Caco-2 (cell line): ENCODE data around the gene PIP5KL1. TPM values are rescaled to one million over a fixed set of nuclear protein-coding genes. Genes with fewer than 3 reads are reported as not detected.

Experiments
- BruUV-seq: library from RNA; stranded (reverse); fragments of 400-500 nt; replicated peaks from 2 replicates; lab custom pipeline; 2021; lab: Mats Ljungman, UMichigan
- CTCF ChIA-PET: fragments of 300-600 bp; sonication (Branson Sonifier 250); formaldehyde crosslinking; loops from one replicate; lab custom pipeline; 2022; ENCODE audit warnings: antibody characterized with exemption; lab: Charles Lee
- POLR2A ChIA-PET: fragments of 300-600 bp; sonication (Branson Sonifier 250); formaldehyde crosslinking; loops from one replicate; lab custom pipeline; 2022; ENCODE audit warnings: antibody characterized with exemption; lab: Charles Lee
- DNase-seq, 2 experiments: peaks; one replicate each; pipeline versions ENCODE4 v3.0.0 to v3.0.0-alpha.2; 2020 to 2022
- H3K27me3 ChIP-seq: replicated peaks from 2 replicates; pipeline ENCODE4 v1.6.0; 2011; ENCODE audit warnings: low read length; ENCODE audit not compliant: control insufficient read depth, insufficient read depth
- H3K36me3 ChIP-seq: 2 replicates; pipeline ENCODE4 v1.5.1; 2011; ENCODE audit warnings: low read length; ENCODE audit not compliant: control insufficient read depth, insufficient read depth
- H3K4me1 ChIP-seq: fragments of 250-450 bp; sonication (Bioruptor Pico); 2 replicates; pipeline ENCODE4 v1.5.1; 2020; ENCODE audit warnings: mild to moderate bottlenecking
- H3K4me3 ChIP-seq: 2 replicates; pipeline ENCODE4 v1.5.1; 2011; ENCODE audit warnings: low read depth, mild to moderate bottlenecking, control low read depth, low read length
- H3K9me3 ChIP-seq: fragments of 250-450 bp; sonication (Bioruptor Pico); 2 replicates; pipeline ENCODE4 v1.5.1; 2020; ENCODE audit warnings: mild to moderate bottlenecking, moderate library complexity
- H3K27ac Mint-ChIP-seq: one replicate; pipeline ENCODE4 v1.8.0; 2022; ENCODE audit warnings: mixed read lengths; ENCODE audit not compliant: unreplicated experiment
- H3K27me3 Mint-ChIP-seq: one replicate; pipeline ENCODE4 v1.8.0; 2022; ENCODE audit warnings: mixed read lengths; ENCODE audit not compliant: insufficient read depth, unreplicated experiment
- H3K36me3 Mint-ChIP-seq: one replicate; pipeline ENCODE4 v1.8.0; 2022; ENCODE audit warnings: mild to moderate bottlenecking, mixed read lengths; ENCODE audit not compliant: insufficient read depth, unreplicated experiment
- H3K4me1 Mint-ChIP-seq: one replicate; pipeline ENCODE4 v1.8.0; 2022; ENCODE audit warnings: low read depth, mixed read lengths; ENCODE audit not compliant: unreplicated experiment
- H3K4me3 Mint-ChIP-seq: one replicate; pipeline ENCODE4 v1.8.0; 2022; ENCODE audit warnings: mild to moderate bottlenecking, moderate library complexity, mixed read lengths; ENCODE audit not compliant: unreplicated experiment
- H3K9me3 Mint-ChIP-seq: one replicate; pipeline ENCODE4 v1.8.0; 2022; ENCODE audit warnings: mixed read lengths; ENCODE audit not compliant: unreplicated experiment
- CTCF ChIP-seq, 2 experiments: fragments of 200-600 bp in 1 of 2; IDR thresholded peaks; 1 replicate in 1 of 2; 2 replicates in 1 of 2; pipeline versions ENCODE4 v1.5.1 to v1.8.0; 2011 to 2022; ENCODE audit warnings: antibody characterized with exemption in 1 of 2, control low read depth in 1 of 2, inconsistent platforms in 1 of 2, low read depth in 1 of 2, low read length in 1 of 2, mild to moderate bottlenecking in 1 of 2, moderate library complexity in 1 of 2; ENCODE audit not compliant: insufficient read depth in 1 of 2, severe bottlenecking in 1 of 2, unreplicated experiment in 1 of 2
- intact Hi-C: fragments of 100-400 bp; cut with micrococcal nuclease; formaldehyde crosslinking; loops from one replicate; pipeline ENCODE4 v1.10.0; 2022; ENCODE audit not compliant: unreplicated experiment
- total RNA-seq: library from RNA; stranded (reverse); gene quantifications from 2 replicates; pipeline ENCODE4 v1.2.3, GENCODE V29; 2022

PIP5KL1 gene
- total RNA-seq, 1 experiment from 2014 or later, result 2.3 TPM

- H3K36me3 ChIP-seq, result no peaks in the 10 kb centered on the region
Measured at GRCh38 chr9:127931092-127931881, 710 bp upstream of the PIP5KL1 start.

GRCh38 chr9:127929625-127929979 is 975 bp downstream of the PIP5KL1 start:
- DNase-seq, result no peak
- peak overlapping the region; percentile 69 for H3K4me3 Mint-ChIP-seq
- Histone ChIP-seq H3K27me3 (no peaks in the 10 kb centered on the region), H3K9me3 (no peaks in the 10 kb centered on the region), H3K4me3 (no peak overlapping the region), H3K36me3 (no peaks in the 10 kb centered on the region), H3K4me1 (peaks cover 18% of the 10 kb centered on the region)
- H3K36me3 Mint-ChIP-seq, result peaks cover 51% of the 10 kb centered on the region
- ChIA-PET CTCF (interaction anchor here (1.9 kb wide), 1 partner anchor 12 kb away, joined by 11 read pairs; no protein-coding TSS in a partner anchor), POLR2A (no interaction called here)
- H3K9me3 Mint-ChIP-seq, result no peaks in the 10 kb centered on the region
- intact Hi-C loops, result no loop called here
- BruUV-seq, result no TSS peak
- H3K27me3 Mint-ChIP-seq, result peaks cover 5% of the 10 kb centered on the region
- H3K4me1 Mint-ChIP-seq, result peaks cover 7% of the 10 kb centered on the region
- H3K27ac Mint-ChIP-seq, result no peak overlapping the region
- TF ChIP-seq CTCF (IDR thresholded peaks at IDR 0.05; ENCODE audit: insufficient read depth in 1 of 2, low read depth in 1 of 2, low read length in 1 of 2, severe bottlenecking in 1 of 2, unreplicated experiment in 1 of 2), result no peak

More at GRCh38 chr9:127931092-127931881, 710 bp upstream of the PIP5KL1 start:
- H3K27me3 Mint-ChIP-seq, result no peaks in the 10 kb centered on the region
- H3K4me3 ChIP-seq, result peak overlapping the region; percentile 67
- no peaks in the 10 kb centered on the region for H3K27me3 ChIP-seq
- CTCF ChIA-PET, result interaction anchor here (1.9 kb wide), 1 partner anchor 10 kb away, joined by 11 read pairs; no protein-coding TSS in a partner anchor
- TSS peak; percentile 49 for BruUV-seq
- peaks cover 63% of the 10 kb centered on the region for H3K36me3 Mint-ChIP-seq
- peaks cover 12% of the 10 kb centered on the region for H3K4me1 Mint-ChIP-seq
- POLR2A ChIA-PET, result no interaction called here
- peak; percentile 61 to 64 for DNase-seq
- peaks cover 18% of the 10 kb centered on the region for H3K4me1 ChIP-seq
- peak overlapping the region; percentile 69 for H3K4me3 Mint-ChIP-seq
- no peaks in the 10 kb centered on the region for H3K9me3 ChIP-seq
- intact Hi-C loops, result no loop called here
- H3K27ac Mint-ChIP-seq, result peak overlapping the region; percentile 87
- H3K9me3 Mint-ChIP-seq, result no peaks in the 10 kb centered on the region
- TF ChIP-seq CTCF (IDR thresholded peaks at IDR 0.05; ENCODE audit: insufficient read depth in 1 of 2, low read depth in 1 of 2, low read length in 1 of 2, severe bottlenecking in 1 of 2, unreplicated experiment in 1 of 2), result no peak

- Histone ChIP-seq H3K4me1 (peaks cover 18% of the 10 kb centered on the region), H3K36me3 (no peaks in the 10 kb centered on the region), H3K27me3 (no peaks in the 10 kb centered on the region), H3K9me3 (no peaks in the 10 kb centered on the region), H3K4me3 (no peak overlapping the region)
- DNase-seq, result no peak
- intact Hi-C loops, result no loop called here
- H3K27ac Mint-ChIP-seq, result peak overlapping the region; percentile 47
- H3K36me3 Mint-ChIP-seq, result peaks cover 46% of the 10 kb centered on the region
- CTCF ChIA-PET, result interaction anchor here (0.6 to 1.9 kb wide), 3 partner anchors 12 to 59 kb away, joined by 7 to 12 read pairs (median 11); partner anchors contain the start of gene ST6GALNAC4
- TF ChIP-seq CTCF (IDR thresholded peaks at IDR 0.05; ENCODE audit: insufficient read depth in 1 of 2, low read depth in 1 of 2, low read length in 1 of 2, severe bottlenecking in 1 of 2, unreplicated experiment in 1 of 2), result no peak
- peaks cover 5% of the 10 kb centered on the region for H3K27me3 Mint-ChIP-seq
- peaks cover 7% of the 10 kb centered on the region for H3K4me1 Mint-ChIP-seq
- BruUV-seq, result no TSS peak
- H3K9me3 Mint-ChIP-seq, result no peaks in the 10 kb centered on the region
- POLR2A ChIA-PET, result no interaction called here
- peak overlapping the region; percentile 23 for H3K4me3 Mint-ChIP-seq
Measured at GRCh38 chr9:127928676-127929624, 1.6 kb downstream of the PIP5KL1 start.
